ENCODE results near the gene OTOP3. TPM values are rescaled to one million over a fixed set of nuclear protein-coding genes. Genes with fewer than 3 reads are reported as not detected.
A peak's percentile ranks its signal among the peaks of the same experiment; 100 is the strongest.

The OTOP3 gene
- total RNA-seq, 1 experiment from 2014 or later: not detected

DNA sequence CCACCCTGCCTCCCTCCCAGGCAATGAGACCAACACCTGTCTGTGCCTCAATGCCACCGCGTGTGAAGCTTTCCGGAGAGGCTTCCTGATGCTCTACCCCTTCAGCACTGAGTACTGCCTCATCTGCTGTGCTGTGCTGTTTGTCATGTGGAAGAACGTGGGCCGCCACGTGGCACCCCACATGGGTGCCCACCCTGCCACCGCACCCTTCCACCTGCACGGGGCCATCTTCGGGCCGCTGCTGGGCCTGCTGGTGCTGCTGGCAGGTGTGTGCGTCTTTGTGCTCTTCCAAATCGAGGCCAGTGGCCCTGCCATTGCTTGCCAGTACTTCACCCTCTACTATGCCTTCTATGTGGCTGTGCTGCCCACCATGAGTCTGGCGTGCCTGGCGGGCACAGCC lies 10.9 kb downstream of the OTOP3 start:
- POLR2A ChIA-PET (ENCODE audit: unreplicated experiment): no interaction called here
- CTCF ChIA-PET: no interaction called here
- DNase-seq (no peak), ATAC-seq (no peak)
- Histone ChIP-seq H3K27ac (ENCODE audit: low read length) (no peak overlapping the region), H3K27me3 (ENCODE audit: low read length) (no peaks in the 10 kb centered on the region), H3K9ac (ENCODE audit: low read length) (no peak overlapping the region), H2AFZ (ENCODE audit: low read length) (no peak overlapping the region), H3K79me2 (ENCODE audit: low read length) (no peaks in the 10 kb centered on the region), H3K36me3 (ENCODE audit: low read depth, low read length) (no peaks in the 10 kb centered on the region), H3K4me2 (ENCODE audit: low read length) (no peak overlapping the region), H3K4me3 (ENCODE audit: low read length) (no peak overlapping the region), H3F3A (ENCODE audit: low read length, unreplicated experiment) (no peaks in the 10 kb centered on the region), H3K9me3 (ENCODE audit: low read length) (no peaks in the 10 kb centered on the region), H3K9me2 (replicated peaks; ENCODE audit: low read length) (no peaks in the 10 kb centered on the region), H3K4me1 (ENCODE audit: insufficient read depth, low read length) (peaks cover 32% of the 10 kb centered on the region), H4K20me1 (ENCODE audit: low read length) (no peaks in the 10 kb centered on the region)
- BruUV-seq (replicated peaks): no TSS peak
- intact Hi-C loops (cut with micrococcal nuclease): no loop called here
- TF ChIP-seq EZH2 (IDR thresholded peaks at IDR 0.05; ENCODE audit: low read length, unreplicated experiment) (no peak), CTCF (conservative IDR thresholded peaks at IDR 0.05; ENCODE audit: low read depth, low read length) (no peak), EZH2phosphoT487 (IDR thresholded peaks at IDR 0.05; ENCODE audit: borderline replicate concordance, low read length) (no peak)

GRCh38 chr17:74947041-74947754 lies 11.5 kb downstream of the OTOP3 start:
- Histone ChIP-seq H4K20me1 (ENCODE audit: low read length) (no peaks in the 10 kb centered on the region), H3K9me3 (ENCODE audit: low read length) (no peaks in the 10 kb centered on the region), H3K4me2 (ENCODE audit: low read length) (no peak overlapping the region), H3K27ac (ENCODE audit: low read length) (no peak overlapping the region), H3K4me1 (ENCODE audit: insufficient read depth, low read length) (peaks cover 32% of the 10 kb centered on the region), H3F3A (ENCODE audit: low read length, unreplicated experiment) (no peaks in the 10 kb centered on the region), H3K9me2 (replicated peaks; ENCODE audit: low read length) (no peaks in the 10 kb centered on the region), H3K79me2 (ENCODE audit: low read length) (no peaks in the 10 kb centered on the region), H3K4me3 (ENCODE audit: low read length) (no peak overlapping the region), H3K9ac (ENCODE audit: low read length) (no peak overlapping the region), H3K27me3 (ENCODE audit: low read length) (no peaks in the 10 kb centered on the region), H2AFZ (ENCODE audit: low read length) (no peak overlapping the region), H3K36me3 (ENCODE audit: low read depth, low read length) (no peaks in the 10 kb centered on the region)
- ATAC-seq (no peak), DNase-seq (no peak)
- no TSS peak for BruUV-seq (replicated peaks)
- intact Hi-C loops (cut with micrococcal nuclease): no loop called here
- TF ChIP-seq EZH2phosphoT487 (IDR thresholded peaks at IDR 0.05; ENCODE audit: borderline replicate concordance, low read length) (no peak), CTCF (conservative IDR thresholded peaks at IDR 0.05; ENCODE audit: low read depth, low read length) (no peak), EZH2 (IDR thresholded peaks at IDR 0.05; ENCODE audit: low read length, unreplicated experiment) (no peak)
- CTCF ChIA-PET: no interaction called here
- POLR2A ChIA-PET (ENCODE audit: unreplicated experiment): interaction anchor here (0.6 kb wide), 1 partner anchor 14 kb away, joined by 3 read pairs; no protein-coding TSS in a partner anchor

DNA sequence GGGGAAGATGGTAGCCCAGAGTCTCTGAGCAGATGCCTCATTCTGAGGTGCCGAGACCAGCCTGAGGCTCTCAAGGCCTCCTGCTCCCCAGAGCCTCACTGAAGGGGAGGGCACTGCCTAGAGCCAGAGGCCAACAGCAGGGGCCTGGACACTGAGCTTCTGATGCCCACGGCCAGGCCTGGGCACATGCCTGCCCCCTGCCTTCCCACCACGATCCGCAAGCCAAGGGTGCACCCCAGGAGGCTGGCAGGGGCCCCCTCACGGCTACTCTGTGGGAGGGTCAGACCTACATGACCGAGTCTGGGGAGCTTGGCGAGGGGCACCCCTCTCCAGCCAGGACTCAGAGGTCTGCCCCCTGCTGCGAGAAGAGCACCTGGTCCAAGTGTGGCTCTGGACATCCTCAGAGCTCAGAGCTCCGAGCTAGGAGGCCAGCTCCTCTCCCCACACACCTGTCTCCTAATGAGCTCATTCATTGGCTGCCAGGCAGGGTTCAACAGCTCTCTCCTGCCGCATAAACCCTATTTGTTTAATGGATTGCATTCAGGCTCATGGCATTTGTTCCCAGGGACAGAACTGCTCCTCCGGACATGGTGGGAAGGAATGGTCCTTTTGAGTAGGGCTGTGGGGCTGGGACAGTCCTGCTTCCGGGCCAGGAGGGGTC lies 13.9 kb downstream of the OTOP3 start:
- peak; percentile 14; the same call in 1 of the 2 replicates for ATAC-seq
- H2AFZ ChIP-seq (ENCODE audit: low read length): no peak overlapping the region
- no peaks in the 10 kb centered on the region for H4K20me1 ChIP-seq (ENCODE audit: low read length)

More for the DNA sequence above, 13.9 kb downstream of the OTOP3 start:
- intact Hi-C loops (cut with micrococcal nuclease): no loop called here
- ChIA-PET CTCF (no interaction called here), POLR2A (ENCODE audit: unreplicated experiment) (no interaction called here)
- Histone ChIP-seq H3K27ac (ENCODE audit: low read length) (no peak overlapping the region), H3K9ac (ENCODE audit: low read length) (no peak overlapping the region), H3F3A (ENCODE audit: low read length, unreplicated experiment) (no peaks in the 10 kb centered on the region), H3K4me2 (ENCODE audit: low read length) (no peak overlapping the region), H3K9me2 (replicated peaks; ENCODE audit: low read length) (no peaks in the 10 kb centered on the region), H3K27me3 (ENCODE audit: low read length) (no peaks in the 10 kb centered on the region), H3K4me3 (ENCODE audit: low read length) (no peak overlapping the region), H3K79me2 (ENCODE audit: low read length) (no peaks in the 10 kb centered on the region), H3K9me3 (ENCODE audit: low read length) (no peaks in the 10 kb centered on the region), H3K36me3 (ENCODE audit: low read depth, low read length) (no peaks in the 10 kb centered on the region), H3K4me1 (ENCODE audit: insufficient read depth, low read length) (peaks cover 14% of the 10 kb centered on the region)
- BruUV-seq (replicated peaks): no TSS peak
- TF ChIP-seq CTCF (conservative IDR thresholded peaks at IDR 0.05; ENCODE audit: low read depth, low read length): no peak
- TF ChIP-seq EZH2phosphoT487 (IDR thresholded peaks at IDR 0.05; ENCODE audit: borderline replicate concordance, low read length): no peak
- no peak for TF ChIP-seq EZH2 (IDR thresholded peaks at IDR 0.05; ENCODE audit: low read length, unreplicated experiment)
- no peak for DNase-seq

Data from PC-3 (cell line).